ENCODE results near the gene DLL1.

The DLL1 gene

GRCh38 chr6:170282512-170283158 lies 8.2 kb downstream of the DLL1 start:
- no peak for TF ChIP-seq CTCF (IDR thresholded peaks at IDR 0.05; ENCODE audit: control insufficient read depth, insufficient read depth, low read depth, low read length, missing control alignments)
- H3K4me3 ChIP-seq (ENCODE audit: control insufficient read depth, low read depth, low read length) = no peak overlapping the region
- no peak for DNase-seq (ENCODE audit: low read depth)

- no peak for TF ChIP-seq CTCF (IDR thresholded peaks at IDR 0.05; ENCODE audit: control insufficient read depth, insufficient read depth, low read depth, low read length, missing control alignments)
- H3K4me3 ChIP-seq (ENCODE audit: control insufficient read depth, low read depth, low read length) = no peak overlapping the region
- no peak for DNase-seq (ENCODE audit: low read depth)
These were observed 9.3 kb downstream of the DLL1 start for GRCh38 chr6:170281331-170282292.

- TF ChIP-seq CTCF (IDR thresholded peaks at IDR 0.05; ENCODE audit: control insufficient read depth, insufficient read depth, low read depth, low read length, missing control alignments) = no peak
- H3K4me3 ChIP-seq (ENCODE audit: control insufficient read depth, low read depth, low read length) = peak overlapping the region; percentile 9
These were observed 10.2 kb downstream of the DLL1 start for GRCh38 chr6:170280689-170281045.

GRCh38 chr6:170279977-170280688 lies 10.7 kb downstream of the DLL1 start:
- peak overlapping the region; percentile 9 for H3K4me3 ChIP-seq (ENCODE audit: control insufficient read depth, low read depth, low read length)
- no peak for DNase-seq (ENCODE audit: low read depth)
- no peak for TF ChIP-seq CTCF (IDR thresholded peaks at IDR 0.05; ENCODE audit: control insufficient read depth, insufficient read depth, low read depth, low read length, missing control alignments)

More at GRCh38 chr6:170280689-170281045, 10.2 kb downstream of the DLL1 start:
- no peak for DNase-seq (ENCODE audit: low read depth)

GRCh38 chr6:170279426-170279825 lies 11.5 kb downstream of the DLL1 start:
- no peak for TF ChIP-seq CTCF (IDR thresholded peaks at IDR 0.05; ENCODE audit: control insufficient read depth, insufficient read depth, low read depth, low read length, missing control alignments)
- DNase-seq (ENCODE audit: low read depth) = no peak
- no peak overlapping the region for H3K4me3 ChIP-seq (ENCODE audit: control insufficient read depth, low read depth, low read length)

GRCh38 chr6:170278743-170279094 lies 12.2 kb downstream of the DLL1 start:
- no peak for DNase-seq (ENCODE audit: low read depth)
- no peak for TF ChIP-seq CTCF (IDR thresholded peaks at IDR 0.05; ENCODE audit: control insufficient read depth, insufficient read depth, low read depth, low read length, missing control alignments)
- H3K4me3 ChIP-seq (ENCODE audit: control insufficient read depth, low read depth, low read length) = no peak overlapping the region

Measured in AG09309 (cell line).